Stimulated activated CD4-positive, alpha-beta T cell treated with anti-CD3 and anti-CD28 coated beads, Interleukin-15, amount 100 ng/mL, for 1 hour (primary cell): ENCODE measurements around the gene TDP1.
"Not testable (repeated sequence)": the region's sequence is repeated elsewhere in the genome, so short reads cannot be mapped to it uniquely, and the experiment has no call there.

ENCODE experiments used
- DNase-seq, 2 donors: peaks; one replicate each; pipeline ENCODE4 v3.0.0-alpha.2; 2020; ENCODE audit warnings: low read depth in 1 of 2, low spot score in 1 of 2

Gene TDP1

DNA sequence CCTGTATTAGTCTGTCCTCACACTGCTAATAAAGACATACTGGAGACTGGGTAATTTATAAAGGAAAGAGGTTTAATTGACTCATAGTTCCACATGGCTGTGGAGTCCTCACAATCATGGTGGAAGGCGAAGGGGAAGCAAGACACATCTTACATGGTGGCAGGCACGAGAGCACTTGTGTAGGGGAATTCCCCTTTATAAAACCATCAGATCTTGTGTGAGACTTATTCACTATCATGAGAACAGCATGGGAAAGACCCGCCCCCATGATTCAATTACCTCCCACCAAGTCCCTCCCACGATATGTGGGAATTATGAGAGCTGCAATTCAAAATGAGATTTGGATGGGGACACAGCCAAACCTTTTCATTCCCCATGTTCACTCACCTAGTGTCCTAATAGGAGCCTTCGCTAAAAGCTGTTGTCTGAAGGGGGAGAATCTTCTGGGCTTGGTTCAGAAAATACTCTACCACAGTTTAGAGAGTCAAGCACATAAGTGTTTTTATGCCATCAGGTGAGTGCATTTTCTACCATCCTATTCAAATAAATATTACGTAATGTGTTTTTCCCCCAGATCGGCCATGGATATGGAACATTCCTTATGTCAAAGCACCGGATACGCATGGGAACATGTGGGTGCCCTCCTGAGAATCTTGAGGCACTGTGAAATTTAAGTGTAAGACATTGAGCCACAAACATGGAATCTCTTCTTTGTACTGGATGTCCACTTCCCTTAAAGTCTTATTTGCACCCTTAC, 86.9 kb downstream of the TDP1 start:
- no peak for DNase-seq

DNA sequence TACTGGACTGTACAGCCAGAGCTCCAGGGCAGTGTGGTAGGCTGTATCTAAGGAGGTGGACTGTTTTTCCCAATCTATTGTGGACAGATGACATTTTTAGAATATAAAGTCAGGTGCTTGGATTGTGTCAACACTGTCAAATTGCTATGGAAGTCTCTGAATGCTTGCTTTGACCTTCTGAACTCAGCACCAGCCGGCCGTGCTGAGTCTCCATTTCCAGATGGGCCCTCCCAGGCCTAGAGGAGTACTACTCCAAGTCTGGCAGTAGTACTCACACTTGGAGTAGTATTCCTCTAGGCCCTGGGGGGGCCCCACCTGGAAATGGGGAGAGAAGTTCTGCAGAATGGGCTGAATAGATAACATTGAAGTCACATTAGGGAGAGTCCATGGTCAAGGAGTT, 89.9 kb downstream of the TDP1 start:
- no peak for DNase-seq

DNA sequence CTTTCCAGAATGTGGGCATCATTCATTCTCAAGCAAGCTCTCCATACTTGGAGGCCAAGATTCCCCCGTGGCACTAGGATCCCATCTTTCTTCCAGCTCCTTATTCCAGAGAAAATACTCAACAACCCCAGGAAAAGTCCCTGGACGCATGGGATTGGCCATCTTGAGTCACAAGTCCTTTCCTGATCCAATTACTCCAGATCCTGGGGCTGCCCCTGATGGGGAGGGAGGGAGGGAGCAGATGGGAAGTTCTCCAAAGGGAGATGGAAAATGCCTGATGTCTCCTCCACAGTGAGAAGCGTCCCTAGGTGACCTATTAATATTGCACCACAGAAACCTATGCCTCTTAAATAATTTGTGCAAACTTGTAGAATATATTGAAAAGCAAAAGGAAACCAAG, 93.7 kb downstream of the TDP1 start:
- DNase-seq: no peak

DNA sequence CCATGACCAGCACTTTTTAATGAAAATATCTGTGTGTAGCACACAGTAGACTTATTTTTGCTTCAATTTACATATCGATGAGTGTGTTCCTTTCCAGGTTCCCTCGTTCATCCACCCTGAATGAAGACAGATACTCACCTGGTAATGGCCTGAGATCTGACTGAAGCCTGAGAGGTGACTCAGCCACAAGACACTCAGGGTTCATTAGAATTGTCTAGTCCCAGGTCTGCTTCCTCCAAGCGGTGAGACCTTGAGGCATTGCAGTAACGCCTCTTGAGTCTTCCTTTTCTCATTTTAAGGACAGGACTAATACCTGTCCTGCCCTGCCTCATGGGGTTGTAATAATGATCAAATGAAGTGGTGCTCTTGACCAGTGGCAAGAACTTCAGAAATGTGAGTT, 94.5 kb downstream of the TDP1 start:
- no peak for DNase-seq

DNA sequence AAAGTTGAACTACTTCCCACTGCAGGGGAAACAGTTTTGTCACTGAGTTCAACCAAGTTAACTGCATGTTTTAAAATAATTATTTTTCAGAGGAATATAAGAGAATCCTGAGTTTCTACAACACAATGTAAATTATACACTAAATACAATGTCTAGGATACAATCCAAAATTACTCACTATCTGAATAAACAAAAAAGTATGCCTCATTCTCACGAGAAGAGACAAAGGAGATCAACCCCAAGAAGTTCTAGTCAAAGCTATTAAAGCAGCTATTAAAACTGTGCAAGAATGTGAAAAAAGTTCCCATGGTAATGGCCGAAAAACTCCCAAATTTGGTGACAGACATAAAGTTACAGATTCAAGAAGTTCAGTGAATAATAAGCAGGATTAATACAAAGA, 97.3 kb downstream of the TDP1 start:
- no peak for DNase-seq

DNA sequence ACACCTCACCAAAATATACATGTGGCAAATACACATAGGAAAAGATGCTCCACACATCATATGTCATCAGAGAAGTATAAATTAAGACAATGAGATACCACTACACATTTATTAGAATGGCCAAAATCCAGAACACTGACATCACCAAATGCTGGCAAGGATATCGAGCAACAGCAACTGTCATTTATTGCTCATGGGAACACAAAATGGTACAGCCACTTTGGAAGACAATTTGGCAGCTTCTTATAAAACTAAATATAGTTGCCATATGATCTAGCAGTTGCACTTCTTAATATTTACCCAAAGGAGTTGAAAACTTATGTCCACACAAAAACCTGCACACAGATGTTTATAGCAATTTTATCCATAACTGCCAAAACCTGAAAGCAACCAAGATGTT, 99.1 kb downstream of the TDP1 start:
- no peak for DNase-seq

DNA sequence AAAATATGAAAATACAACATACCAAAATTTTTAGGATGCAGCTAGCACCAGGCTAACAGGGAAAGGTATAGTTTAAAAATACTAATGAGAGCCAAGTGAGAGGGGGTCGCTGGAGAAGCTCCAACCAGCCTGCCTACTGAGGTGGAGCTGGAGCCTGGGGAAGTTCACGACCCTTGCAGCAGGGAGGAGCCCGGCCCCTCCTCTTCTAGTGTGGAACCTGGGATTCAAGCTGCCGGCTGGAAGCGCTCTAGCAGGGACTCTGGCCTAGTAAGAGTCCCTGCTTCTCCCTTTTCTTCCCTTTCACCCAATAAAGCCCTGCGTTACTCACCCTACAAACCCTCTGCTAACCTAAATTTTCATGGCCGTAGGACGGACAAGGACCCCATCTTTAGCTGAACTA, 101.1 kb downstream of the TDP1 start:
- no peak for DNase-seq

DNA sequence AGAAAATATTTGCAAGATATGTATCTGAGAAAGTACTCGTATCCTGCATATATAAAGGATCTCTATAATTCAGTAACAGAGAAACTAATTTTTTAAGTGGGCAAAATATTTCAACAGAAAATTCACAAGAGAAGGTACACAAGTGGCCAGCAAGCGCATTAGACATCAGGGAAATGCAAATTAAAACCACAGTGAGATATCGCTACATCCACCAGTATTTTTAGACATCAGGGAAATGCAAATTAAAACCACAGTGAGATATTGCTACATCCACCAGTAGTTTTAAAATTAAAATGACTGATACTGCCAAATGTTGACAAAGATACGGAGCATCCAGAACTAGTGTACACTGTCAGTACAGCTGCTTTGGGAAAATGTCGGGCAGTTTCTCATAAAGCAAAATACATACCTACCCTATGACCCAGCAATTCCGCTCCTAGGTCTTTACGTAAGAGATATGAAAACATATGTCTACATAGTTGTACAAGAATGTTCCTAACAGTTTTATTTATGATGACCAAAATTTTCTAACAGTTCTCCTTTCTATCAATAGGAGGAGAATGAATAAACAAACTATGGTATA, 103.2 kb downstream of the TDP1 start:
- no peak for DNase-seq

DNA sequence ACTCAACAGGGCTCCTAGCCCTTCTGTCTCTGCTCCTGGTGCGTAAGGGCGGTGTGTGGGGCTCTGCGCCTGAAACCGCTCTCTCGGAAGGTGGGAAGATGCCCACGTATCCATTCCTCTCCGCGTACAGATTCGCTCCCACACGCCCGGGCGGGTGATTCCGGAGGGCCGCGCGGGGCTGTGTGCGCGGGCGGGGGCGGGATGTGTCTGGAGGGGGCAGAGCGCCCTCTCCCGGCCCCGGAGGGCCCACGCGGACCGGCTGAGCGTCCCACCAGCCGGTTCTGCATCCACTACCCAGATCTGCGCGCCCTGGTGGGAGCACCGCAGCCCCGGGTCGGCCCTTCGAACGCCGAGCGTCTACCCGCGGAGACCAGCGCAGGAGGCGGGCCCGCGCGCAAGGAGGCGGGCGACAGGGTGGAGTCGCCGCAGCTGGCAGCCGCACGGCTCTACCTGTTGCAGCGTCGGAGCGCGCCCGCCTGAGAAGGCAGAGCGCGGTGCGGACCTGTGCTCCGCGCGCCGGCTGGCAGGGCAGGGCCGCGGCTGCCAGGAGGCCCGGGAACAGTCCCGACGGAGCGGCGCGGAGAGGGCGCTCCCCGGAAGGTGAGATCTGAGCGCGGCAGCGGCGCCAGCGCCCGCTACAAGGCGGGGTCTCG, 104.7 kb downstream of the TDP1 start:
- peak in 1 of 2 donors; percentile 44 for DNase-seq

DNA sequence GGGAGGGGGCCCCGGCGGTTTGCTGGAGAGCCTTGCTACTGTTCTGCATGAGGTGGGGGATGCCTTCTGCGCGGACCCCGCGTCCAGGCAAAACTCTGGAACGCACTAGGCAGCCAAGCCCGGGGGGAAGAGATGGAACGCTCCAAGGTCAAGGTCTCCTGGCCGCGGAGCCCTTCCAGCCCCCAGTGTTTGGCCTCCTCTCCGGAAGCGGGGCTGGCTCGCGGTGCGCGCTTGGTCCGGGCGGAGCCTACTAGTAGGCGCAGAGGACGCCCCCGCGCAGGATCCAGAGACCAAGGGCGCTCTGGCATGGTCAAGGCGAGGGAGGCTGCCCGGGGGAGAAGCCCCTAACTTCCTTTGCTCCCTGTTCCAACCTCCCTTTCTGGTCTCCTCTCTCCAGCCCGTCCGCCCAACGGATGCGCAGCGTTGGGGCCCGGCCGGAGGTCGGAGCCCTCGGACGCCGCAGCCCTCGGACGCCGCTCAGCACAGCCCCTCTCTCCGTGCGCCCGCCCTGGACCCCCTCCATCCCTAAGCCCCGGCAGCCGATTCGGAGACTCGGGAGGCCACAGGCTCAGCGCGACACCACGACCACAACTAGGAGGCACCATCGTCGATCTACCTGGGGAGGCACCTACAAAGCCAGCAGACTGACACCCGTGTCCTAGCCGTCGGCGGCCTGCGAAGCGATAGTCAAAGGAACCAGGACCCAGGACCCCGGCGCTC, 105.4 kb downstream of the TDP1 start:
- no peak for DNase-seq

DNA sequence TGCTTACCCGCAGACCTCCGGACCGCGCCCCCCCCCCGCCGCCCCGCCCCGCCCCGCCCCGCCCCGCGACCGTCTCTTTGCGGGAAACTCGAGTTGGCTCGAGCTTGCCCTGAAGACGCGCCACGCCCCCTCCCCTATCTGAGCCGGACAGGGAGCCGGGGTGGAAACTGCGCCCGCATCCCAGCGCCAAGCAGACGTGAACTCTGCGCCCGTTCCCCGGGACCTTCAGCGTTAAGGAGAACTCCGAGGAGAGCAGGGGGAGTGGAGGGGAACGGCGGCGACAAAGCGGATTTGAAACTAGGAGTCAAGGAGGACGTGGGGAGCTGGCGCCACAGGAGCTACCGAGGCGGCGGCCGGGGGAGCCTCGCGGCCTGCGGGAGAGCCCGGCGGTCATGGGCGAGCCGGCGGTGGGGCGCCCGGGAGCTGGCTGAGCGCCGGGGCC, 106.0 kb downstream of the TDP1 start, which contains the start of gene KCNK13:
KCNK13 (plus strand) TSS at position 310 of the 442 bp plus-strand sequence. CDS start 212 bp downstream, outside the sequence.
- no peak for DNase-seq

DNA sequence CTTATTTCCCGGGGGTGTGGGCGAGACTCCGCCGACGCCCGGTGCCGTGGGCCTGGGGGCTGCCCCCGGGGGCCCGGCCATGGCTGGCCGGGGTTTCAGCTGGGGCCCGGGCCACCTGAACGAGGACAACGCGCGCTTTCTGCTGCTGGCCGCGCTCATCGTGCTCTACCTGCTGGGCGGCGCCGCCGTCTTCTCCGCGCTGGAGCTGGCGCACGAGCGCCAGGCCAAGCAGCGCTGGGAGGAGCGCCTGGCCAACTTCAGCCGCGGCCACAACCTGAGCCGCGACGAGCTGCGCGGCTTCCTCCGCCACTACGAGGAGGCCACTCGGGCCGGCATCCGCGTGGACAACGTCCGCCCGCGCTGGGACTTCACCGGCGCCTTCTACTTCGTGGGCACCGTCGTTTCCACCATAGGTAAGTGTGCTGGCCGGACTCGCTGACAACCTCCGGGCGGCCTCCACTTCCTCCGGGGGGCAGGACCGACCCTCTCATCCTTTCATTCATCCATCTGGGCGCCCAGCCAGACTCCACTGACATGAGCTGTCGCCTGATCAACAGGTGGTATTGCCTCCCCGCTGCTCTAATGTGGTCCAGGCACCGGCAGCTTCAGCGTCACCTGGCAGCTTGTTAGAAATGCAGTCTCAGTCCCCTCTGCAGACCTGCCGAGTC, 106.5 kb downstream of the TDP1 start:
- no peak for DNase-seq

DNA sequence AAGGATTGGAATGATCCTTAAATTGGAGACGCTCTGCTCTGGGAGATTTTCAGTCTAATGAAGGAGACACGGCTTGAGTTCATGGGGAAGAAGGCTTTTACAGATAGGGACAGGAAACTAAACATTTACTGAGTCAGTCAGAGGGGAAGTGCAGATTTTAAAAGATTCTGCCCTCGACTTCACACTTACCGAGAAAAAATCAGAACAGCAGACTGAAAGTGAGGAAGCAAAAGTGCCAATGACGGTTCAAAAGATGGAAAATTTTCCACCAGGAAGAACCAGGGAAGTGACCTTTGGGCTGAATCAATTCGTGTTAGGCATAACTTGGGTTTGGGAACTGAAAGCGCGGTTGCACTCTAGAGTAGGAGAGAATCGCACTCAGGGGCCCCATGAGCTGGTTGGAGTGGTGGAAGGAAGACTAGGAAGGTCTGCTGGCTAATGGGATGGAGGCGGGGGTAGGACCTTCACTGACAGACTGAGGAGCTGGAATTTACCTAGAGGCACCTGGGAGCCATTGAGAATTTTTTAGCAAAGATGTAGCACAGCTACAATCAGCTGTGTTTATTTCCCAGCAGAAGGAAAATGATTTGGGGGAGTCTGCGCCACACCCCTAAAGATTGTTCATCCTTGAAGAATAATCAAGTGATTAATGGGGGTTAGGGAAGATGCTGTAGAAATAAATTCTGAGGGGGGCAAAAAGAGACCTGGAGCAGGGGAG, 107.3 kb downstream of the TDP1 start:
- DNase-seq: no peak

DNA sequence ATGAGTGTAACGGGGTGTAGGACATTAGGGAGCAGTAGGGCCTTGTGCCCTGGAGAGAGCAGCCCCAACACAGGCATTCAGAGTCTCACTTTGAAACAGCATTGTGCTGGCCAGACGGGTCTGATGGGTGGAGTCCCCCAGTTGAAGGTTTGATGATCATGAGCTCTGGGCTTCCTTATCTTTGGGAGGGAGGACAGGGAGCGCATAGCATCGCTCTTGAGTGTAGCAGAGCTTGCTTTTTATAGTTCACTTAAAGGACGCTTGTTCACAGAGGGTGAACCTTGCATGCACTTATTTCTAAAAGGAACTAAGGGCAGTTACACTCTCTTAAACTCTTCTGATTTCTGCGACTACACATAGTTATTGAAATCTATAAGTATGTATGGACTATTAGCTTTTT, 116.6 kb downstream of the TDP1 start:
- no peak for DNase-seq

DNA sequence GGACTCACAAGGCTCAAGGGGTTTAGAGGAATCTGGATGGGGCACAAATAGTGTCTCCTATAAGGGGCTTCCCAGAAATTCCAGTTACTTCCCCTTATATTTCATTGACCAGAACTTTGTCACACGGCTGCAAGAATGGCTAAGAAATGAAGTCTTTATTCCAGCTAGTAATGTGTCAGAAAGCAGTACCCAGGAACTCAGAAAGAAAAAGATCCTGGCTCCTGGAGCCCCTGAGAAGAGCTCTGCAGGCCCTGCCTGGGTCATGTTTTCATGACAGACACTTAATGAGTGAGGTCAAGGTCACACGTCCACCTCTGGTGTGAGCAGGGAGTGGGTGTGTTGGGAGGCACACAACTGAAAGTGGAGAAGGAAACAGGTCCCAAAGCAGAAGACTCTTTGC, 123.8 kb downstream of the TDP1 start:
- DNase-seq: no peak

DNA sequence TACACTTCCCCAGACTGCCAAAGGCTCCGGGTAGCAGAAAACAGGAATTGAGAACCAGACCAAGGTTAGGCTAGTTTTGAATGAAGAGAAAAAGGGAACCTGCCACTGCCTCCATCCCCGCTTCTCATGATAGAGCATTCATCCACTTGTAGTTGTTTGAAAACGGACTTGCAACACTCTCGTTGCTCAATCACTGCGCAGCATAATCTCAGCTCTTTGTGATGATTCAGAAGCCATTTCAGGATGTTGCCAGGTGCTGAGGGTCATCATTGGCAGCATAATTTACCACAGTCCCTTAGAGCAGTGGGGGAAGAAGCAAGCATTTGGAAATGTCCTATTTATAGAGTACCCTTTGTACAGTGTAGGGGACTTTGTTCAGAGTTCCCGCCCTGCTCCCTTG, 131.7 kb downstream of the TDP1 start:
- DNase-seq: no peak

DNA sequence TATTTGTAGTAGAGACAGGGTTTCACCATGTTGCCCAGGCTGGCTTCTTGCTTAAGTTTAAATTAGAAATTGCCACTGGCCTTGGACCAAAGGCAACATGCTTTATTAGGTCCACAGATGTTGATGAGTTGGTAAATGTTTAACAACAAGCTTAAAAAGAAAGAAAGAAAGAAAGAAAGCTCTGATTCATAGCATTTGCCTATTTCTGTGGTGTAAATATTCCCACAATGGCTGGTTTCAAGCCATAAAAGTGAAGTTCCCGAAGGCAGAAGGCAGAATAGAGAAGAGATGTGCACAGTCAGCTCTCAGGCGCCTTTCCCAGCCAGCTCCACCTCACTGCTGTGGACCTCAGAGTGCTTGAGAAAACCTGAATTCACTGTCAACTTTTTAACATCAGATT, 132.4 kb downstream of the TDP1 start:
- no peak for DNase-seq

DNA sequence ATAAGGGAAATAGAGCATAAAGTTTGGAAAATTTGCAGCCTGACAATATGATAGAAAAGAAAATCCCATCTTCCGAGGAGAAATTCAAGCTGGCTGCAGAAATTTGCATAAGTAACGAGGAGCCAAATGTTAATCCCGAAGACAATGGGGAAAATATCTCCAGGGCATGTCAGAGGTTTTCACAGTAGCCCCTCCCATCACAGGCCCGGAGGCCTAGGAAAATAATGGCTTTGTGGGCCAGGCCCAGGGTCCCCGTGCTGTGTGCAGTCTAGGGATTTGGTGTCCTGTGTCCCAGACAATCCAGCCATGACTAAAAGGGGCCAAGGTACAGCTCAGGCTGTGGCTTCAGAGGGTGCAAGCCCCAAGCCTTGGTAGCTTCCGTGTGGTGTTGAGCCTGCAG, 133.8 kb downstream of the TDP1 start:
- DNase-seq: not testable (repeated sequence)

DNA sequence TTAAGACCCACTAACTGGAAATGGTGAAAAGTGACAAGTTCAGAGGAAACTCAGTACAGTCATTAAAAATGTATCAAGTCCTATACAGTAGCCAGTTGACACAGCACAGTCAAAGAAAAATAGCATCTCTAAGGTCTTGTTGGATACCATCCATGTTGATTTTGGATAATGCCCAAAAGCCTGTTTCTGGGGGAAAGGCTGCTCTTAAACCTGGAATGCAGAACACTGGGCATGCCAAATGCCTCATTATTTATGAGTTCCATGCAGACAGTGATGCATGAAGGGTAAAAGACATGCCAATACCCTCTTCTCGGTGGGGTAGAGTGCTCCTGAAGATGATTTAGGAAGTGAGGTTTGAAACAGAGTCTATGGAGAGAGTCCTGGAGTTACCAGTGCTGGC, 135.7 kb downstream of the TDP1 start:
- DNase-seq: no peak

DNA sequence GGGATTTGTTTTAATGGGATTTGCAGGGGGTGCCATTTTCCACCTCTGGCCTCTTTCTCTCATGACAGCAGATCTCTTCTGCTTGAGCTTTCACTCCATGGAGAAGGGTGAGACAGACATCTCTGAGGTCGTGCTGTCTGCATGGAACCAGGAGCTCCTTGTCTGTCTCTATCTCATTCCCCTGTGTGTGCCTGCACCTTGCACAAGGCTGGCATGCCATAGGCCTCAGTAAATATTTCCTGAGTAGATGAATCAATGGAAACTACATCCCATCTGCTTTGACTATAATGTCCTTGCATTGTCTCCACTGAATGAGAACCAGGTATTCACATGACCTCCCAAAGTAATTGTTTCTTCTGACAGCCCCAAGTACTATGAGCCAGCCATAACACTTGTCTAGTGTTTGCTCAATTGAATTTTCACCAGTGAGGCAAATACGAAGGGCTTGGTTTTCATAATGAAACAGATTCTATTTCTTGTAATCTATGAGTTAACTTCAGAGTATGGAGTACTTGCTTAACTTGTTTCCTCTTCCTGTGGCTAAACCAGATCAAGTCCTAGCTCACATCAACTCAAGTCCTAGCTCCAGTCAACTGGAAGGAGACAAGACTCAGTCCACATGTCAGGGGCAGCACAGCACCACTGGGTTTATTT, 138.3 kb downstream of the TDP1 start:
- no peak for DNase-seq
